CD4-positive, alpha-beta T cell treated with Interleukin-17A for 1 hour (primary cell): ENCODE measurements around the gene BGN.

Source experiments
- DNase-seq: peaks from one replicate; pipeline ENCODE4 v3.0.0-alpha.2; 2020

BGN gene

DNA sequence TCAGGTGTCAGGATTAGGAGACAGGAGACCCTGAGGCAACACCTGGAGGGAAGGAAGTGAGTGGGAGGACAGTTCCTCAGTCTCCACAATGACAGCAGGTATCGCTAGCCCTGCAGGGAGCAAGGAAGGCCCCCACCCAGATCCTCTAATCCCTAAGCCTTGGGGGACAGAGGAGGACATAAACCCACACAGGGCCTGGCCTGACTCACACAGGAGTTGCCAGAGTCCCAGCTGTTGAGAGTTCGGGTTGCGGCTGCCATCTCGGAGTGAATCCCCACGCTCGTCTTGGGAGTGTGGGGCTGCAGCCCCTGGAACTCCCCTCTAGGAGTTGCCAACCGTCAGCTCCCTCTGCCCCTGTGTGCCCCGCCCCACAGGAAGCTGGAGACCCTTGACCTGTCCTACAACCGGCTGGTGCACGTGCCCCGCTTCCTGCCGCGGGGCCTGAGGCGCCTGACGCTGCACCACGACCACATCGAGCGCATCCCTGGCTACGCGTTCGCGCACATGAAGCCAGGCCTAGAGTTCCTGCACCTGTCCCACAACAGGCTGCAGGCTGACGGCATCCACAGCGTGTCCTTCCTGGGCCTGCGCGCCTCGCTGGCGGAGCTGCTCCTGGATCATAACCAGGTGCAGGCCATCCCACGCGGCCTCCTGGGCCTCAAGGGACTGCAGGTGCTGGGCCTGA lies 9.2 kb upstream of the BGN start:
- DNase-seq = no peak

DNA sequence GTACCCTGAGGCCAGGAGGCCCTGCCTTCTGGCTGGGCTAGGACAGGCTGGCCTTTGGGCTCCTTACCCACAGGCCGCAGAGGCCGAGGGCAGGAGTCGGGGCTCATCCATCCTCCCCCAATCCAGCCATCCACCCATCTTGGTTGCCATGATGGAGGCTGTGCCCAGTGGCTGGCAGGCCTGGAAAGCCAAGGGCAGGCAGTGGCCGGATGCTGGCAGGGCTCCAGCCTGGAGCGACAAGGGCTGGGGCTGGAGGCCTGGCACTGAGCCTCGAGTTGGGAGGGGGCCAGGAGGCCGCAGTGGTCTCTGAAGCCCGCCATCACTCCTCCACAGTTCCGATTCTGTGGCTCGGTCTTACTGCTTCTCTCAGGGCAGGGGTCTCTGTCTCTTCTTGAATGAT lies 8.6 kb upstream of the BGN start:
- no peak for DNase-seq

DNA sequence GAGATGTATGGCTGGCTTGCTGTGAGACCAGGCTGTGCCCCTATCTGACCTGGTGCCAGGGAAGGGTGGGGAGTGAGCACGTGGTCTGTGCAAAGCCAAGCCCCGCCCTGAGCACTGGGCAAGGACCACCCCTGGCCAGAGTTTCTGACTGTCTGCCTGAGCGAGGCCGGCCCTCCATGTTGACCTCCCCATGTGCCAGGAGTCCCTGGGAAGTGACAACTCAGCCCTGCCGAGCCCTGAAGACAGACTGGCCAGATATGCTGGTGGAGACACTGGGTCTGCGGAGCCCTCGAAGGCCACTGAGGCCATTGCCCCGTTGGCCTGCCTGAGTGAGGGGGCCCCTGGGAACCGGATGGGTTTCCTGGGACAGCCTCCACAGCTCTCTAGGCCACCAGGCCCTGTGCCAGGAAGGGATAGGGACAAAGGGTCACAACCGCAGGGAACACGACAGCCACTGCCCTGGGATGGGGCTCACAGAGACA lies 7.1 kb upstream of the BGN start:
- DNase-seq = no peak

DNA sequence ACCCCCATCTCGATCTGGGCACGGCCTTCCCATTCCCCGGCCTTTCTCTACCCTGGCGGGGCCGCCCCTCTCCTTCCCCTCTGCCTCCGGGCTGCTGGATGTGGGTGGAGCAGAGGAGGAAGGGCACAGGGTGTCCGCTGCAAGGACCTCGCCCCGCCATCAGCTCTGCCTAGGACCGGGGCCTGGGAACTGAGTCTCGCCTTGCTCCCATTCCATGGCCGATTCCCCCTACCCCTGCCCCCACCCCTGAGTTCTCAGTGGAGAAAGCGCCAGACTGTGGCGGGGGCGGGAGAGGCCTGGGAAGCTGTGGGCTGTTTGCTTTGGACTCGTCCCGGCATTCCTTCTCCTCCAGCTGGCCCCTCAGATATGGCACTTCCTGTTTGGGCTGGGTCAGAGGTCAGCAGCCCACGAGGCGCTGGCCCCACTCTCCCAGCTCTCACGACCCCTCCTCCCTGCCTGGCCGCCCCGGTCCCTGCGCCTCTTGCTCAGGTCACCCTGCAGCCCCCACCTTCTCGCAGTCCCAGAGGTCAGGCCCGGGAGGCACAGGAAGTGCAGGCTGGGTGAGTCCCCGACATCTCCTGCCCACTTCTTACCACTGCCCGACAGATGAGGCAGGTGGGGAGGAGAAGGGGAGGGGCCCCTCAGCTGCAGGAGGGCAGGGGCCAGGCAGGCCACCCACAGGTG lies 6.4 kb upstream of the BGN start:
- DNase-seq = no peak

DNA sequence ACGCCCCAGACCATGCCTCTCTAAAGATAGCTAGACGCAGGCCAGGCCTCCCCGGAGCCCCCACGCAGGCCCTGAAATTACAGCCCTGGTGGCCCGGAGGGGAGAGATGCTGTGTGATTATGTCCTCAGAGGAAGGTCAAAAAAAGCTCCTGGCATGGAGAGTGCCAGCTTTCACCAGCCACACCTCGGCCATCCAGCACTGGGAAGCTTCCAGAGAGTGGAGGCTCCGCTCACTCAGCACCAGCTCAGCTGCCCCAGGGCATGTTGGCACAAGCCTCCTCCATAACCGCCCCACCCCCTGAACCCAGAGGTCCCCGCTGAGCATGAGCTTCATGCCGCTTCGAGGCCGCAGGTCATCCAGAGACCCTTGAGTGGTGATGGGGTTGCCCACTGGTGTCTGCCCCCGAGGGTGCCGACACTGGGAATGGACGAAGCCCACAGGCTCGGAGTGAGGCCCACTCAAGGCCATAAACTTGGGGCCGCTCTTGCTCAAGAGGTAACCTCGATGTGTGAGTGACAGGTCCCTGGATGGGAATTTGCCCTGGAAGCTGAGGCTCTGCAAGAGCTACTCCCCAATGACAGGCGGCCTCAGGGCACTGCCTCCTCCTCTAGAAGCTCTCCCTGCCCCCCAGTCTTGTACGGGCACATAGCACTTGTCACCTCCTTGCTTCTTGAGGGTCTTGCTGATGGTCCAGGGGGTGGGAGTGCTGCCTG lies 4.4 kb upstream of the BGN start:
- no peak for DNase-seq

DNA sequence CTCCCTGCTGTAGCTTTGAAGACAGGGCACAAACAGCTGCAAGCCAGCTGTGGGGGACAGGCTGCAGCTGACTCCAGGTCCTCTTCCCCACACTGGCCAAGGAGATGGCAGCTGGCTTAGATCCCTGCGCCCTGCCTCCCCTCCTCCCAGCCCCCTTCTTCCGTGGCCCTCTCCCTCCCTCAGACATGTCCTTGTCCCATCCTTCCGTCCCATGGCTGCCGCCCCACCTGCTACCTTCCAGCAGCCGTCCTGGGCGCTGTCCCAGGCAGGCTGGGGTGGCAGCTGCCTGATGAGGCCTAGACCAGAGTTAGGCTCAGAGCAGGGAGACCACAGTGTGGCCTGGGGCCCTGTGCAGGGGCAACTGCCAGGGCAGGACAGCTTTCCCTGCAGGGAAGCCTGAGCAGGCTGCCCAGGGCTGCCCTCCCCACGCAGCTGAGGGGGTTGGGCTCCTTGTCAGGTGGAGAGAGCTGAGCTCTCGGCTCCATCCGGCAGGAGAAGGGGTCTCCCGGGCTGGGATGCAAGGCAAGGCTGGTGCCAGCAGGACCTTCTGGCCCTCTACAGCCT lies 3.3 kb upstream of the BGN start:
- DNase-seq = no peak

DNA sequence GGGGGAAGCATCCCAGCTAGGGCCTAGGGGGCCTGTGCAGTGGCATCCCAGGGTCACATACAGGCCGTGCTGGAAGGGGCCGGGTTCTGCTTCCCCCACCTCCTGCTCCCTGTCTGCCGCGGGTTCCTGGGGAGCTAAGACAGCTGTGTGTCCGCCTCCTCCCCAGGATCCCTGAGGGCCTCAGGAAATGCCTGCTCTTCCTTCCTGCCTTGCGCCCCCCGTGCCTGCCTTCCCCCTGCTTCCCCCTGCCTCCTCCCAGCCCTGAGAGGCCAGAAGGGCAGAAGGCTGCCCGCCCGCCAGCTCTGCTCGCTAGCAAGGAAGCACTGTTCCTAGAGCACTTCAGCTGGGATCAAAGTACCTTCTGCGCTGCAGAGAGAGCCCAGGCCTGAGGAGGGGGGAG lies 2.9 kb upstream of the BGN start:
- no peak for DNase-seq

DNA sequence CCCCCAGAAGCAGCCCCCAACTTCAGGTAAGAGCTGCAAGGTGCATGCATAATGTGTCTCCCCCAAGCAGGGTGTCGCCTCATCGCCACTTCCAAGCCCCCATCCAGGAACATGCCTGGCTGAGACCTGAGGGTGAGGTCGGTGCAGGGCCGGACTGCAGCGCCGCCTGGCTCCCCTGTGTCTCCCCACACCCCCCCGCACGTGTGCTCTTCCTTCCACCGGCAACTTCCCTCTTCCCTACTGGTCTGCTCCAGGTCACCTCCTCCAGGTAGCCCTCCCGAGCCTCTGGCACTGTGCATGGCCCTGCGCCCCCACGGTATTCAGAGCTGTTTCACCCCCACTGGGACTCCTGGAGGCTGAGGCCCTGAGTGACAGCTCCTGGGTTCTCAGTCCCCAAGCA lies 2.2 kb upstream of the BGN start:
- no peak for DNase-seq

DNA sequence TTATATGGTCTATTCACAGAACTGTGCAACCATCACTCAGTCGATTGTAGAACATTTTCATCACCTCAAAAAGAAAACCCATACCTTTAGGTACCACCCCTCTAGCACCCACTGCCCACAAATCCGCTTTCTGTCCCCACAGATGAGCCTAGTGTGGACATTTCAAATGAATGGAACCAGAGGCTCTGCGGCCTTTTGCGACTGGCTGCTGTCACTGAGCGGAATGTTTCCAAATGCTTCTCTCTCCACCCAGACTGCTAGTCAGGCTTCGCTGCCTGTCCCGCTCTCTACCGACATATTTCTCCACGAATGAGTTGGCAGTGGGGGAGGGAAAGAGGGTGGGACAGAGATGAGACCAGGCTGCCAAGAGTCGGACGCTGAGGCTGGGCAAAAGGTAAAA lies 1.7 kb upstream of the BGN start:
- no peak for DNase-seq

DNA sequence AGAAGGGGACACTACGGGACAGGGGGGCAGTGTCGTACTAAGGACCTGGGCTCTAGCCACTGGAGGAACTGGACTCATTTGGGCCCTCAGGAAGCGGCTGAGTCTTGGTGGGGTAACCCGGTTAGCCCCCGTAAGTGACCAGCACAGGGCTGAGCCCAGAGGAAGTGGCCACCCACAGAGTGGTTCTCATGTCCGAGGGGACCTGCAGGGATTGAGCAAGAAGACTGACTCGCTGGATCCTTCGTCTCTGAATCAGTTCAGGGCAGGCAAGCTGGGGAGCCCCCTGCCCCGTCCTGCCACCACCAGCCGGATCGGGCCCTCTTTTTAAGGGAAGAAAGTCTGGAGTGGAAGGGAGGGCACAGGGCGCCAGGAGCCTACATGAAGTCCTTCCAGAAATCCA lies 719 bp upstream of the BGN start:
- no peak for DNase-seq

DNA sequence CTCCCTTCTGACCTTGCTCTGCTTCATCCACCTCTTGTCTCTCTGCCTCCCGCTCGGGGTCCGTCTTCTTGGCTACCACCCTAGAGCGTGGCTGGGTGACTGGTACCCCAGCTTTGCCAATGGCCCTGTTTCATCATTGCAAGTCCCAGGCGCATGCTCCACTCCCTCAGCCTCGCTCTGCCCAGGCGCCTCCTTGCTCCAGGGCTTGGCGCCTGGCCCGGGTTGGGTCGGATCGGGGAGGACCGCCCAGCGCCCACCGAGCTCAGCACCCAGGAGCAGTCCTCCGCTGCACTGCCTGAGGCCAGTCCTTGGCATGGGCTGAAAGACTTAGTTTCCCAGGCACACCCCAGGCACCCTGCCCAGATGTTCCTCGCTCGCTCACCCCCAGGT lies 577 bp downstream of the BGN start:
- no peak for DNase-seq

DNA sequence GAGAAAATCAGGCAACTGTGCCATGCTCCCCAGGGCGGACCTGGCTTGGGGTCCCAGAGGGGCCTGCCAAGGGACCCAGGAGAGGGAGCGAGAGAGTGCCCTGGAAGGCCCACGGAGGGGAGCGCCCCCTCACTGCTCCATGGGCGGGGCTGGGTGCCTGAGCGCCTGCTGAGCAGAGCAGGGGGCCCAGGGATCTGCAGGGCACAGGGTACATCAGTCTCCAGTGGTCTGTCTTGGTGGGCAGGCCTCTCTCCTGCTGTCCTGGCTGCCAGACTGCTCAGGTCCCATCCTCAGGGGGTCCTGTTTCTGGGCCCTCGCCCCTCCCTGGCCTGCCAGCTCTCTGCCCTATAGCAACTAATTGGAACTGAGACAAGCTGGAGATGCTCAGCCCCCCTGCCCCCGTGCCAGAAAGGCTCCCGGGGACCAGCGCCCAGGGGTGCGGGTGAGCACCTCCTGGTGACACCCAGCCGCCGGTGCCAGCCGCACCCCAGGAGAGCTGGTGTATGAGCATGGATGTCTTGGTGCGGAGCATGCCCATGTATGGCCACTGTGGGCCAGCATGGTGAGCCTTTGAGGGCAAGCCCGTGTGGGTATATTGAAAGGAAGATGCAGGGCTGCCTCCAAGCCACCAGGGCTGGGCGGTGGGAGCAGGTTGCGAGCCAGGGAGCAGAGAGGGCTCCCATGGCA lies 1.3 kb downstream of the BGN start:
- DNase-seq = no peak

DNA sequence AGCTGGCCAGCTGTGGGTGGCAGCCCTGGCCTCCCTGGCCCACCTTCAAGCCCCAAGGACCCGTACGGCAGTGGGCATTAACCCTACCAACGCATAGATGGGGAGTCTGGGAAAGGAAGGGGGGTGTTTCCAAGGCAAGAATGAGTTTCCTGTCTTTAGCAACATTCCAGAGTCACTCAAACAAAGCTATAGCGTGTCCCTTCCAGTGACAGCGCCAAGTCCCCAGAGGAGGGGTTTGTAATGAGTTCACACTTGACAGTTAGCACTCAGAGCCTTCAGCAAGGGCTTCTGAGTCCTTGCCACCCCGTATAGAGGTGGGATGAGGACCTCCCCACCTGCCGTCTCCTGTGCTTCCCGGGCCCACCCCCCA lies 1.8 kb downstream of the BGN start:
- no peak for DNase-seq

DNA sequence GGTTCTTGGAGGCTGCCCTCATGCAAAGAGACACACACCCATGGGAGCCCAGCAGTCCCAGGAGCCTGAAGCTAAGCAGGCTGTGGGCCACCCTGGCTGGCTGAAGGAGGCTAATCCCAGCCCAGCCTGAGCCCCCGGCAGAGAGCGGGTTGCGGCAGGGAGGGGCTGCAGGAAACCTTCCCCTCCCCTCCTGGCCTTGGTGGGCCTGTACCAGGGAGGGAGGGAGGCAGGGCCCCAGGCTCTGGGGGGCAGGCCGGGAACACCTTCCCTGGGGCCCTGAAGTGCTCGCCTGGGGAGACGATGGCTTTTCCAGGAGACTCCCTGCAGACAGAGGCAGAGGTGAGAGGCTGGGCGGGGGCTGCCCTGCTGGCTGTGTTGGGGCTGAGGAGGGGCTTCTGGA lies 3.7 kb downstream of the BGN start:
- DNase-seq = no peak

DNA sequence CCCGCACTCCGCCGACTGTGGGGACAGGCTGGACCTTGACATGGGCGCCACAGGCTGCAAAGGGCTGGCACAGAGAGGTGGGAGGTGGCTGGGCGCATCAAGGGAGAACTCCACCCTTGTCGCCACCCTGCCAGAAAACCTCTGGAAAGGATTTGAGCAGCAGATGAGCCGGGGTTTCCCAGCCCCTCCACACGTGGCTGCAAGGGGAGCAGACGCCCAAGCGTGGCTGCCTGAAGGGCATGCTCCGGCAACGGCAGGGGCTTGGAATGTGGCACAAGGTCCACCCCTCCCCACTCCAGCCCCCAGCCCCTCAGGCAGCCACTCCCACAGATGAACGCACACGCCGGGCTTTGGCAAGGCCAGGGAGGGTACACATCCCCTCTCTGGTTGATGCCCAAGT lies 4.6 kb downstream of the BGN start:
- DNase-seq = no peak

DNA sequence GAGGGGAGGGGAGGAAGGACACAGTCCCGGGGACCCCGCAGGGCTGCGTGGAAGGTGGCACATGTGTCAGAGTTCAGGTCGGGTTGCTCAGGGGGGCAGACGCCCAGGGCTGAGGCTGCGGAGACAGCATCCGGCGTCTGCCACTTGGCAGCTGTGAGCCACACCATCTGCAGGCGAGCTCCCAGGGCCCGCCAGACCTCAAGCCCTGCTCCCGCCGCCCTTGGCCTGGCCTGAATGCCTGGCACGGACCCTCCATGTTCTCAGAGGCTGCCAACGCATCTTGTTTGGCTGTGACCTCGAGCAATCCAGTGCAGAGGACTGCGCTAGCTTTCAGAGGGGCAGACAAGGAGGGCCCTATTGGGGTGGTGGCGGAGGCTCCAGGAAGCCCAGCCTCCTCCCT lies 5.1 kb downstream of the BGN start:
- no peak for DNase-seq

DNA sequence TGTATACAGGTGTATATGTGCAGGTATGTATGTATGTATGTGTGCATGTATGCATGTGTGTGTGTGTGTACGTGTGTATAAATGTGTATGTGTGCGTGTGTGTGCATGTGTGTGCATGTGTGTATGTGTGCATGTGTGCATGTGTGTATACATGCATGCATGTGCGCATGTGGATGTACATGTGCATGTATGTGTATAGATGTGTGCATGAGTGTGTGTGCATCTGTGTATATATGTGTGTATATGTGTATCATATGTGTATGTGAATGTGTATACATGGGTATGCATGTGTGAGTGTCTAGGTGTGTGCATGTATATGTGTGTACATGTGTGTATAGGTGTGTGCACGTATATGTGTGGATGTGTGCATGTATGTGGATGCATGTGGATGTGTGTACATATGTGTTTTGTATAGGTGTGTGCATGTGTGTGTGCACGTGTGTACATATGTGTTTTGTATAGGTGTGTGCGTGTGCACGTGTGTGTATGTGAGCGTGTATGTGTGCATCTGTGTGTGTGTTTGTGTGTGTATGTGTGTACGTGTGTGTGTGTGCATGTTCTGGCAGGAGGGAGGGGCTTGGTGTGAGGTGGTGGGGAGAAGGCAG lies 6.0 kb downstream of the BGN start:
- DNase-seq = no peak

DNA sequence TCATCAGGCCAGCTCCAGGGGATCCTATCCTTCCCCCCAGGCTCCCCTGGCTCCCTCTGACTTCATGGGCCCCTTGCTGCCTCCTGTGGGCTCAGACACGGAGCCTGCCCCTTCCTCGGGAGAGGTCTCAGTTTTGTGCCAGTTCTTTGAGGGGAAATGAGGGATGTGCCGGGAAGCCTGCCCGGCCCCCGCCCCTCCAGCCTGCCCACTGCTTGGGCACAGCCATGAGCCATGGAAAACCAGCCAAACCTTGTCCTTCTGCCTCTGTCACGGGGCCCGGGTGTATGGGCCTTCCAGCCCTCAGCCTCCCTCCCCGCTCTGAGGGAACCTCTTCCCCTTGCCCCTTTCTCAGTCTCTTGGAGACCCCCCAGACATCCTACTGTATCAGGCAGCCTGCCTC lies 6.8 kb downstream of the BGN start:
- no peak for DNase-seq

DNA sequence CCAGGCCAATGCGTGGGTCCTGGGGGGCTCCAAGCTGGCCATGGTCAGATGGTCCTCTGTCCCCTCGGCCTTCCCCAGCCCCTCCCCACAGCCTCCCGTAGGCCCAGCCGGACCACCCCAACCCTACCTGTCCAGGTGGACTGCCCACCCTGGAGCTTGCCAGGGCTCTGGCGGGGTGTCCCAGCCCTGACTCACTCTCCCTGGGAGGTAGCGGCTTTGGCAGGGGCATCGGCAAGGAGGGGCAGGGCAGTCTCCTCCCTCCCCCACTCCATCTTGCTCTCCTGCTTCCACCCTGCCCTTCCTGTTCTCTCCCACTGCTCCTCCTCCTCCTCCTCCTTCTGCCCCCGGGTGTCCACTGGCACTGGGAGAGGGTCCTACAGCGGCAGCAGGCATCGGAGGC lies 7.4 kb downstream of the BGN start:
- DNase-seq = no peak

DNA sequence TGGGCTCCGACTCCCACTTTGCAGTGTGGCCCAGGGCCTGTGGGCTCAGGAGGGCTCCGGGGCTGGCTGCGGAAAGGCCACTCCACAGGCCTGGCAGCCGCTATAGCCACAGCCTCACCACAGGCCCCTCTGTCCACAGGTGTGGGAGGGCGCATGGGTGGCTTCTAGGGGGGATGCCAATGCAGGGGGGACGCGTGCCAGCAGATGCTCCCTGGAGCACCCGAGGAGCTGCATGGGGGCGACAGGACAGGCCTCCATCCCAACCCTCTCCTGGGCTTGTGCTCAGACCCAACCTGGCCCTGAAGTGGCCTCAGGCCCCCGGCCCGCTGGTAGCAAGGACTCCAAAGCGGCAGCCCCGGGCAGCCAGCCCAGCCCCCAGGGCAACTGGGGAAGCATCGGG lies 8.0 kb downstream of the BGN start:
- DNase-seq = no peak

DNA sequence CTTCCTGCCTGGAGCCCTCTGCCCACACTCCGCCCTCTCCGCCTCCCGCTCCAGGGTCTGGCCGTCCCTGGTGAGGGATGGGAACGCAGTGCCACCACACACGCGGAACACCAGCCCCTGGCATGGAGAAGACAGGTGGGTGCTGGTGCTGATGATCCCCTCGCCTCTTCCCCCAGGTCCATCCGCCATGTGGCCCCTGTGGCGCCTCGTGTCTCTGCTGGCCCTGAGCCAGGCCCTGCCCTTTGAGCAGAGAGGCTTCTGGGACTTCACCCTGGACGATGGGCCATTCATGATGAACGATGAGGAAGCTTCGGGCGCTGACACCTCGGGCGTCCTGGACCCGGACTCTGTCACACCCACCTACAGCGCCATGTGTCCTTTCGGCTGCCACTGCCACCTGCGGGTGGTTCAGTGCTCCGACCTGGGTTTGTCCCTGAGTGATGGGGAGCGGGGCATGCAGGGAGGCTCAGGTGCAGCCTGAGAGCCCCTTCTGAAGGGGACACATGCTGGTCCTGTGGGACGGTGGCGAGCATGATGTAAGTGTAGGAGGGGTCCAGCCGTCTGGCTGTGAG lies 9.8 kb downstream of the BGN start:
- DNase-seq = no peak

DNA sequence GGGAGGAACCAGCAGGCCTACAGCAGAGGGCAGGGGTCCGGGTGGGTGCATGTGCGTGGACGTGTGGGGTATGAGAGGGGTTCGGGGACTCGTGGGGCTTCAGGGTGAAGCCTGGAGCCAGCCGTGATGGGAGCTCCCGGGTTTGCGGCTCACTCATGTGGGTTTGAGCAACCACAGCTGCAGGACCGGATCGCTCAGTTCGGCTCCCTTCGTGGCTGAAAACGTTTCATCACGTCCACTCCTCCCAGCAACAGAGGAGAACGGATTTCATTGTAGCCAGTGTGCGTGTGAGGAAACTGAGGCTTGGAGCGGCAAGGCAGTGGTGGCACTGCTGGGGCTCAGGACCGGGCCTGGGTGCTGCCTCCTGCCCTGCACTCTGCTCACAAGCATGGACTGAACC lies 10.6 kb downstream of the BGN start:
- no peak for DNase-seq
